ENCODE measurements around the gene DDR2. TPM values are rescaled to one million over a fixed set of nuclear protein-coding genes. Genes with fewer than 3 reads are reported as not detected.

Gene DDR2
- total RNA-seq, 2 experiments from 2014 or later, result 0.19 TPM; not detected in 1

DNA sequence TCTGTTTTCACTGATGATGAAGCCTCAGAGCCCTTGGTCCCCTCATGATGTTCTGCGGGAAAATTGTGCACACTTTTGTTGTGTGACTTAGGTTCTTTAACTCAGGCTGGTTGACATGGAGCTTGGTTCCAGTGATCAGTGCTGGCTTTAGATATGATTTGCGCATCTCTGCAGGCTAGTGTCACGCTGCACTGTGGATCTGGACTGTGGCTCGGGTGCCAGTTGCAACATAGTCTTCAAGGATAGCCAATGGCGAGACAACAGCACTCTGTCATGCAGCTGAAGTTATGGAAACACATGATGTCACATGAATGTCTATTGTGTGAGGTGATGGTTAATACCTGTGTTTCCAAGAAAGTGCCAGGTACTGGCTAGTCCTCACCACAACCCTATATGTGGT is 56.7 kb downstream of the DDR2 start:
- Histone ChIP-seq H4K20me1 (ENCODE audit: insufficient read depth, low read length) (no peaks in the 10 kb centered on the region), H3K27ac (ENCODE audit: low read depth, low read length, poor library complexity, severe bottlenecking) (no peak overlapping the region), H3K36me3 (ENCODE audit: insufficient read depth, low read length) (no peaks in the 10 kb centered on the region), H3K79me2 (ENCODE audit: insufficient read depth, low read depth, low read length) (no peaks in the 10 kb centered on the region), H3K9me2 (ENCODE audit: insufficient read depth, low read length) (no peaks in the 10 kb centered on the region), H3K4me1 (ENCODE audit: insufficient read depth, low read length, poor library complexity, severe bottlenecking) (no peaks in the 10 kb centered on the region), H3K9me3 (ENCODE audit: low read length) (no peaks in the 10 kb centered on the region), H3K4me3 (ENCODE audit: low read depth, low read length, poor library complexity, severe bottlenecking) (no peak overlapping the region), H2AFZ (ENCODE audit: low read length) (no peak overlapping the region), H3K4me2 (ENCODE audit: low read length) (no peak overlapping the region)
- no peak for TF ChIP-seq EZH2phosphoT487 (IDR thresholded peaks at IDR 0.05; ENCODE audit: borderline replicate concordance, low read depth, low read length)
- TF ChIP-seq, protein P1, sequence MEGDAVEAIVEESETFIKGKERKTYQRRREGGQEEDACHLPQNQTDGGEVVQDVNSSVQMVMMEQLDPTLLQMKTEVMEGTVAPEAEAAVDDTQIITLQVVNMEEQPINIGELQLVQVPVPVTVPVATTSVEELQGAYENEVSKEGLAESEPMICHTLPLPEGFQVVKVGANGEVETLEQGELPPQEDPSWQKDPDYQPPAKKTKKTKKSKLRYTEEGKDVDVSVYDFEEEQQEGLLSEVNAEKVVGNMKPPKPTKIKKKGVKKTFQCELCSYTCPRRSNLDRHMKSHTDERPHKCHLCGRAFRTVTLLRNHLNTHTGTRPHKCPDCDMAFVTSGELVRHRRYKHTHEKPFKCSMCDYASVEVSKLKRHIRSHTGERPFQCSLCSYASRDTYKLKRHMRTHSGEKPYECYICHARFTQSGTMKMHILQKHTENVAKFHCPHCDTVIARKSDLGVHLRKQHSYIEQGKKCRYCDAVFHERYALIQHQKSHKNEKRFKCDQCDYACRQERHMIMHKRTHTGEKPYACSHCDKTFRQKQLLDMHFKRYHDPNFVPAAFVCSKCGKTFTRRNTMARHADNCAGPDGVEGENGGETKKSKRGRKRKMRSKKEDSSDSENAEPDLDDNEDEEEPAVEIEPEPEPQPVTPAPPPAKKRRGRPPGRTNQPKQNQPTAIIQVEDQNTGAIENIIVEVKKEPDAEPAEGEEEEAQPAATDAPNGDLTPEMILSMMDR (conservative IDR thresholded peaks at IDR 0.05; ENCODE audit: low read length), result no peak
- ChIA-PET CTCF (ENCODE audit: unreplicated experiment) (no interaction called here), POLR2A (interaction anchor here (0.6 kb wide), 1 partner anchor 1168 kb away, joined by 3 read pairs; no protein-coding TSS in a partner anchor)
- no peak for DNase-seq (ENCODE audit: low spot score)
- intact Hi-C loops (cut with micrococcal nuclease; ENCODE audit: unreplicated experiment), result no loop called here
- no TSS peak for BruUV-seq (replicated peaks)

DNA sequence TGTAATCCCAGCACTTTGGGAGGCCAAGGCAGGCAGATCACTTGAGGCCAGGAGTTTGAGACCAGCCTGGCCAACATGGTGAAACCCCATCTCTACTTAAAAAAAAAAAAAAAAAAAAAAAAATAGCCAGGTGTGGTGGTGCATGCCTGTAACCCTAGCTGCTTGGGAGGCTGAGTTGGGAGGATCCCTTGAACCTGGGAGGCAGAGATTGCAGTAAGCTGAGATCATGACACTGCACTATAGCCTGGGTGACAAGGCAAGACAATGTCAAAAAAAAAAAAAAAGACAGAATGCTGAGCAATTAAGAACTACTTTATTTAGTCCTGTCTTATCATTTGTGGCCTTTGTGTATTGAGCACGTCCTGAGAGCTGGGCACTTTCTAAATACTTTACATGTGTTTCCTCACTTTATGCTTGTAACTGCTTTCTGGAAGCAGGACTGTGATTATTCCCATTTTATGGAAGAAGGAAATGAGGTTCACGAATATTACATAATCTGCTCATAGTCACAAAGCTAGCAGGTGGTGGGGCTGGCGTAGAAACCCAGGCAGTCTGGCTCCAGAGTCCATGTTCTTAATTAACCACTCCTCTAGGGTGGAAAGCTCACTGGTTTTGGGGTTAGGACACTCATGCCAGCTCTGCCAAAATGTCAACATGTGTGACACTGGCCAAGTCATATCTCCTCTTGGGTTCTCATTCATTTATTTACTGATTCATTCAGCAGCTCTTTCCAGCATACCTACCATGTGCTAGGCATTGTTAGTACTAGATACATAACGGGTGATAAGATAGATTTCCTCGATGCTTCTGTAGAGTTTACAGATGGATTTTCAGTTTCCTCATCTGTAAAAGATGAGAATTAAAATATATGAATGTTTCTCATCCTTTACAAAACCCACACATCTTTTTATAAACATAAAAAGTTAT is 57.7 kb downstream of the DDR2 start:
- Histone ChIP-seq H3K4me1 (ENCODE audit: insufficient read depth, low read length, poor library complexity, severe bottlenecking) (no peaks in the 10 kb centered on the region), H3K9me3 (ENCODE audit: low read length) (no peaks in the 10 kb centered on the region), H3K9me2 (ENCODE audit: insufficient read depth, low read length) (no peaks in the 10 kb centered on the region), H3K4me3 (ENCODE audit: low read depth, low read length, poor library complexity, severe bottlenecking) (no peak overlapping the region), H3K4me2 (ENCODE audit: low read length) (no peak overlapping the region), H2AFZ (ENCODE audit: low read length) (no peak overlapping the region), H3K27ac (ENCODE audit: low read depth, low read length, poor library complexity, severe bottlenecking) (no peak overlapping the region), H3K79me2 (ENCODE audit: insufficient read depth, low read depth, low read length) (no peaks in the 10 kb centered on the region), H3K36me3 (ENCODE audit: insufficient read depth, low read length) (no peaks in the 10 kb centered on the region), H4K20me1 (ENCODE audit: insufficient read depth, low read length) (no peaks in the 10 kb centered on the region)
- ChIA-PET CTCF (ENCODE audit: unreplicated experiment) (no interaction called here), POLR2A (no interaction called here)
- BruUV-seq (replicated peaks), result no TSS peak
- no peak for DNase-seq (ENCODE audit: low spot score)
- intact Hi-C loops (cut with micrococcal nuclease; ENCODE audit: unreplicated experiment), result no loop called here
- TF ChIP-seq, protein P1 (conservative IDR thresholded peaks at IDR 0.05; ENCODE audit: low read length), result no peak
- TF ChIP-seq EZH2phosphoT487 (IDR thresholded peaks at IDR 0.05; ENCODE audit: borderline replicate concordance, low read depth, low read length), result no peak

Measured in OCI-LY7 (cell line).